OCI-LY7 (cell line): ENCODE measurements around the gene ZNF774. TPM values are rescaled to one million over a fixed set of nuclear protein-coding genes. Genes with fewer than 3 reads are reported as not detected.
"Not testable (repeated sequence)": the region's sequence is repeated elsewhere in the genome, so short reads cannot be mapped to it uniquely, and the experiment has no call there.

Experiments
- BruUV-seq: library from RNA; stranded (reverse); fragments of 400-500 nt; replicated peaks from 2 replicates; lab custom pipeline; 2021; lab: Mats Ljungman, UMichigan
- CTCF ChIA-PET: fragments of 300-600 bp; sonication (Branson Sonifier 250); formaldehyde crosslinking; loops from one replicate; lab custom pipeline; 2022; ENCODE audit warnings: antibody characterized with exemption; ENCODE audit not compliant: unreplicated experiment; lab: Charles Lee
- POLR2A ChIA-PET: fragments of 300-600 bp; sonication (Branson Sonifier 250); formaldehyde crosslinking; loops from one replicate; lab custom pipeline; 2022; ENCODE audit warnings: antibody characterized with exemption; lab: Charles Lee
- DNase-seq: peaks from one replicate; pipeline ENCODE4 v3.0.0-alpha.2; 2015; ENCODE audit warnings: low spot score
- H2AFZ ChIP-seq: fragments of 200-600 bp; sonication (generic), shearing (Covaris generic); 2 replicates; pipeline ENCODE4 v1.6.1; 2014; ENCODE audit warnings: mild to moderate bottlenecking, antibody characterized with exemption, low read length, moderate library complexity
- H3K27ac ChIP-seq: fragments of 200-600 bp; sonication (generic); 2 replicates; pipeline ENCODE4 v1.5.1; 2014; ENCODE audit warnings: mixed run types, low read depth, mild to moderate bottlenecking, moderate library complexity, low read length, inconsistent platforms; ENCODE audit not compliant: poor library complexity, severe bottlenecking
- H3K36me3 ChIP-seq: fragments of 200-600 bp; sonication (generic); 2 replicates; pipeline ENCODE4 v1.6.1; 2014; ENCODE audit warnings: mild to moderate bottlenecking, antibody characterized with exemption, low read length, moderate library complexity, mixed read lengths; ENCODE audit not compliant: insufficient read depth
- H3K4me1 ChIP-seq: fragments of 200-600 bp; sonication (generic); 2 replicates; pipeline ENCODE4 v1.5.1; 2014; ENCODE audit warnings: mild to moderate bottlenecking, low read length; ENCODE audit not compliant: insufficient read depth, poor library complexity, severe bottlenecking
- H3K4me2 ChIP-seq: fragments of 200-600 bp; sonication (generic); 2 replicates; pipeline ENCODE4 v1.6.1; 2014; ENCODE audit warnings: mild to moderate bottlenecking, low read length
- H3K4me3 ChIP-seq: fragments of 200-600 bp; sonication (generic); 2 replicates; pipeline ENCODE4 v1.5.1; 2014; ENCODE audit warnings: mild to moderate bottlenecking, low read depth, low read length; ENCODE audit not compliant: poor library complexity, severe bottlenecking
- H3K79me2 ChIP-seq: fragments of 200-600 bp; sonication (generic); 2 replicates; pipeline ENCODE4 v1.6.1; 2016; ENCODE audit warnings: low read depth, mild to moderate bottlenecking, low read length, moderate library complexity, mixed read lengths; ENCODE audit not compliant: insufficient read depth
- H3K9me2 ChIP-seq: fragments of 200-600 bp; sonication (generic); 2 replicates; pipeline ENCODE4 v1.6.1; 2016; ENCODE audit warnings: mild to moderate bottlenecking, low read length, mixed read lengths; ENCODE audit not compliant: insufficient read depth
- H3K9me3 ChIP-seq: fragments of 200-600 bp; sonication (generic); 2 replicates; pipeline ENCODE4 v1.6.1; 2014; ENCODE audit warnings: mild to moderate bottlenecking, mixed run types, low read length, mixed read lengths
- H4K20me1 ChIP-seq: fragments of 200-600 bp; sonication (generic); 2 replicates; pipeline ENCODE4 v1.6.1; 2014; ENCODE audit warnings: mild to moderate bottlenecking, antibody characterized with exemption, low read length, moderate library complexity, mixed read lengths; ENCODE audit not compliant: insufficient read depth
- CTCF ChIP-seq: fragments of 200-600 bp; sonication (generic); conservative IDR thresholded peaks from 2 replicates; pipeline ENCODE4 v1.5.1; 2014; ENCODE audit warnings: mild to moderate bottlenecking, antibody characterized with exemption, low read length, moderate library complexity, mixed read lengths
- EZH2phosphoT487 ChIP-seq: fragments of 200-600 bp; sonication (generic); IDR thresholded peaks from 2 replicates; pipeline ENCODE4 v1.6.1; 2018; ENCODE audit warnings: low read depth, borderline replicate concordance, mild to moderate bottlenecking, mixed run types, antibody characterized with exemption, low read length, moderate library complexity, mixed read lengths
- intact Hi-C: fragments of 100-400 bp; cut with micrococcal nuclease; formaldehyde crosslinking; loops from one replicate; pipeline ENCODE4 v1.10.0; 2022; ENCODE audit not compliant: unreplicated experiment
- total RNA-seq, 2 experiments: library from RNA; depleted of rRNA in 1 of 2; stranded (reverse); fragments of >200 nt in 1 of 2; shearing (Covaris generic) in 1 of 2; gene quantifications; 2 replicates each; pipeline ENCODE4 v1.2.3, GENCODE V29; 2014 to 2022

Gene ZNF774
- total RNA-seq, 2 experiments from 2014 or later, result 1.2 to 1.6 TPM

GRCh38 chr15:90343302-90343790 lies 8.7 kb upstream of the ZNF774 start:
- Histone ChIP-seq H3K9me2 (no peaks in the 10 kb centered on the region), H4K20me1 (no peaks in the 10 kb centered on the region), H3K4me1 (peaks cover 9% of the 10 kb centered on the region), H3K4me3 (no peak overlapping the region), H3K9me3 (no peaks in the 10 kb centered on the region), H3K36me3 (no peaks in the 10 kb centered on the region), H3K79me2 (no peaks in the 10 kb centered on the region), H3K27ac (no peak overlapping the region), H3K4me2 (no peak overlapping the region), H2AFZ (no peak overlapping the region)
- CTCF ChIA-PET, result no interaction called here
- TF ChIP-seq CTCF (no peak), EZH2phosphoT487 (no peak)
- intact Hi-C loops, result no loop called here
- no TSS peak for BruUV-seq
- no peak for DNase-seq
- POLR2A ChIA-PET, result interaction anchor here (0.5 to 1.2 kb wide), 5 partner anchors 15 to 572 kb away, joined by 3 to 7 read pairs (median 3); partner anchors contain the start of gene BLM

DNA sequence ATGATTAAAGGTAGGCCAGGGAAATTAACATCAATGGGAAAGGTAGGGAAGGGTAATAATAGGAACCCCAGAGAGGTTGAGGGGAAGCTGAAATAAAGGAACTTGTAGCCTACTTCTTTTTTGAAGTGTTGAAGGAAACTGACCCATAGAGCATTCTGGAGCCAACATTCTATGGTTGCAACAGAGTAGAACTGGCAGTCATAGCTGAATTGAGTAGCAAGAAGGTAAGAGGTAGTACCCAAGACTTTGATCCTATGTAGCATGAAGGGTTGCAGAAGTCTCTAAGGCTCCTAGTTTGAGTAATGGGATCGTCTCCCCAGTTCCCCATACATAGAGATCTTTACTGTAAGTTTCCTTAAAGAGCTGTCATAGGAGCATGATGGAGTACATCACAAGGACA lies 7.4 kb upstream of the ZNF774 start:
- Histone ChIP-seq H3K27ac (no peak overlapping the region), H3K4me2 (no peak overlapping the region), H3K79me2 (no peaks in the 10 kb centered on the region), H3K9me2 (no peaks in the 10 kb centered on the region), H3K36me3 (no peaks in the 10 kb centered on the region), H3K4me1 (peaks cover 9% of the 10 kb centered on the region), H3K4me3 (no peak overlapping the region), H2AFZ (no peak overlapping the region), H4K20me1 (no peaks in the 10 kb centered on the region), H3K9me3 (no peaks in the 10 kb centered on the region)
- ChIA-PET CTCF (interaction anchor here (0.6 kb wide), 1 partner anchor 12 kb away, joined by 3 read pairs; no protein-coding TSS in a partner anchor), POLR2A (interaction anchor here (0.6 kb wide), 1 partner anchor 16 kb away, joined by 3 read pairs; no protein-coding TSS in a partner anchor)
- no TSS peak for BruUV-seq
- intact Hi-C loops, result no loop called here
- no peak for DNase-seq
- TF ChIP-seq CTCF (no peak), EZH2phosphoT487 (no peak)

DNA sequence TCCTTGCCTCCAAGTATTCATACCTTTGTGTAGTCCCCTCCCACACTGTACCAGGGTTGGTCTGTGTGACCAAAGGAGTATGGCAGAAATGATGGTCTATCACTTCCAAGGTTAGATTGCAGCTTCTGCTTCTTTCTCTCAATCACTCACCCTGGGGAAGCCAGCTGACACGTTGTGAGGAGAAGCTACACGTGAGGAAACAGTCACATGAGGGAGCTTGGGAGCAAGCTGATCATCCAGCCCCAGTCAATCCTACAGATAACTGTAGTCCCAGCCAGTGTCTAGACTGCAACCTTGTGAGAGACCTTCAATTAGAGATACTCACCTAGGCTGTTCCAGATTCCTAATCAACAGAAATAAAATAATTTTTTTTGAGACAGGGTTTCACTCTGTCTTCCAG lies 6.2 kb upstream of the ZNF774 start:
- Histone ChIP-seq H3K4me1 (peaks cover 9% of the 10 kb centered on the region), H3K4me2 (no peak overlapping the region), H3K79me2 (no peaks in the 10 kb centered on the region), H3K36me3 (no peaks in the 10 kb centered on the region), H4K20me1 (no peaks in the 10 kb centered on the region), H3K9me3 (no peaks in the 10 kb centered on the region), H2AFZ (no peak overlapping the region), H3K9me2 (no peaks in the 10 kb centered on the region), H3K27ac (no peak overlapping the region), H3K4me3 (no peak overlapping the region)
- intact Hi-C loops, result no loop called here
- TF ChIP-seq EZH2phosphoT487 (no peak), CTCF (no peak)
- no peak for DNase-seq
- BruUV-seq, result no TSS peak
- CTCF ChIA-PET, result interaction anchor here (0.7 kb wide), 1 partner anchor 31 kb away, joined by 4 read pairs; no protein-coding TSS in a partner anchor
- POLR2A ChIA-PET, result no interaction called here

DNA sequence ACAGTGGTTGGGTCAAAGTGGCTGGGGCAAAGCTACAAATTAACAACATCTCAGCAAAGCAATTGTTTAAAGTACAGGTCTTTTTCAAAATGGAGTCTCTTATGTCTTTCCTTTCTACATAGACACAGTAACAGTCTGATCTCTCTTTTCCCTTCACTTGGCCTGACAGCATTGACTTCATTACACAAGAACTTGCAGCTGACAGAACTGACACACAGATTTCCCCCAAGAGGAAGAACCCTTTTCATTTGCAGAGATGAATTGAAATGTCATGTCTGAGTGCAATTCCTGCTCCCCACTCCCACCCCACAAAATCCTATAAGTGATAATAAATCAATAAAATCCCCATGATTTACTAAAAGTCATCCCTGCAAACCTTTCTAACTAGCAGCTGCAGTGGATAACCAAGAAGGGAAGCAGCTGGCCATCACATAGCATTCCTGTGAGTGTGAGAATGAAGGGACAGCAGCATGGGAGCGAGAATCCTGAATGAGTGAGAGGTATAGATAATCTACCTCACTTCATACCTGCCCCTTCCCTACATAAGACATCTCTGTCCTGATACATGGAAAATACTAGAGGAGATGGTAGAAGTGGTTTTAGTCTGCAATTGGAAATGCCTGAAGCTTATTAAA lies 4.5 kb upstream of the ZNF774 start:
- H3K4me1 ChIP-seq, H3K9me2 ChIP-seq, H3K4me3 ChIP-seq, POLR2A ChIA-PET, CTCF ChIA-PET, H3K27ac ChIP-seq, DNase-seq, H3K4me2 ChIP-seq, H4K20me1 ChIP-seq, H2AFZ ChIP-seq, H3K9me3 ChIP-seq, H3K36me3 ChIP-seq, BruUV-seq, intact Hi-C loops, H3K79me2 ChIP-seq: not testable (repeated sequence)
